Esophagus squamous epithelium (tissue), 5 donors: ENCODE data around the gene CSMD2. TPM values are rescaled to one million over a fixed set of nuclear protein-coding genes. Genes with fewer than 3 reads are reported as not detected.

Experiments used
- DNase-seq: peaks from one replicate; lab custom pipeline; 2025; lab: John Stamatoyannopoulos, UW
- H3K27ac ChIP-seq, 4 donors: fragments of 200-600 bp; sonication (generic); one replicate each; pipeline ENCODE4 v1.5.1; 2016 to 2019; ENCODE audit warnings: mild to moderate bottlenecking in 1 of 4
- H3K27me3 ChIP-seq, 4 donors: fragments of 200-600 bp; sonication (generic); 1 replicate in 3 of 4; 2 replicates in 1 of 4; pipeline versions ENCODE4 v1.5.1 to v1.6.0; 2017 to 2021; ENCODE audit warnings: antibody characterized with exemption in 1 of 4
- H3K36me3 ChIP-seq, 3 donors: fragments of 200-600 bp; sonication (generic); one replicate each; pipeline ENCODE4 v1.5.1; 2016 to 2019
- H3K4me1 ChIP-seq, 3 donors: fragments of 200-600 bp; sonication (generic); one replicate each; pipeline ENCODE4 v1.5.1; 2017 to 2019
- H3K4me3 ChIP-seq, 4 donors: fragments of 200-600 bp; sonication (generic); 1 replicate in 3 of 4; 2 replicates in 1 of 4; pipeline ENCODE4 v1.5.1; 2016 to 2019; ENCODE audit warnings: mild to moderate bottlenecking in 2 of 4, moderate library complexity in 1 of 4
- H3K9me3 ChIP-seq, 3 donors: fragments of 200-600 bp; sonication (generic); one replicate each; pipeline ENCODE4 v1.5.1; 2016 to 2019
- CTCF ChIP-seq, 6 experiments: fragments of 450-650 bp in 4 of 6; fragments of 200-600 bp in 2 of 6; sonication (generic) in 2 of 6; IDR thresholded peaks; one replicate each; pipeline ENCODE4 v1.5.1; 2016 to 2019; ENCODE audit warnings: antibody characterized with exemption in 6 of 6, mild to moderate bottlenecking in 4 of 6, moderate library complexity in 4 of 6
- POLR2A ChIP-seq, 4 donors: fragments of 450-650 bp; IDR thresholded peaks; one replicate each; pipeline ENCODE4 v1.6.1; 2017; ENCODE audit warnings: antibody characterized with exemption in 4 of 4, mild to moderate bottlenecking in 4 of 4, moderate library complexity in 3 of 4
- WGBS, 2 donors: methylation state at CpG; one replicate each; pipeline ENCODE4 v1.1.5; 2018; 5-methylcytosine and 5-hydroxymethylcytosine counted together
- intact Hi-C: fragments of 100-400 bp; cut with DNase I; formaldehyde crosslinking; loops from one replicate; pipeline ENCODE4 v1.15.0; 2022
- total RNA-seq, 4 donors: library from RNA; depleted of rRNA; stranded (reverse); fragments of >200 nt; gene quantifications; one replicate each; pipeline ENCODE4 v1.1.0, GENCODE V29; 2016
- donor health status: DM: yes; HTN: yes; CAD: no.

CSMD2 gene
- total RNA-seq, 4 donors from 2014 or later: under 0.01 to 0.13 TPM; not detected in 2

DNA sequence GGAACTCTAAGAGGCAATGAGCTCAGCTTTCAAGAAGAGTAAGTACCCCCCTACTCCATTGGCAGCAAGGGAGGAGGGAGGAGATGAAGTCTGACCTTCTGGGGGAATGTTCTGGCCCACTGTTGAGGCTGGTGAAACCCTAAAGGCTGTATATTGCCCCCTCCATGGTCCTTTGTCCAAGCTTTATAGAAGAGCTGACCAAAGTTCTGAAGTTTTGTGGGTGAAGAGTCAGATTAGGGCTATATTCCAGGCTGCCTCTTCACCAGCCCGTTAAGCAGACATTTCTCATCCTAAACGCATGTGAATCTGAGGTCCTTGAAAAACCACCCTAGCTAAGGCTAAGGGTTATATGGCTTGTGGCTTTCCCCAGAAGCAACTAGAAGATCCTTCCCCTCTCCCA lies 13.0 kb upstream of the CSMD2 start:
- H3K4me3 ChIP-seq: no peak overlapping the region
- no peak overlapping the region for H3K27ac ChIP-seq
- TF ChIP-seq POLR2A (IDR thresholded peaks at IDR 0.05): no peak
- TF ChIP-seq CTCF (IDR thresholded peaks at IDR 0.05): no peak
- H3K27me3 ChIP-seq: peaks cover 0 to 92% (median 9%) of the 10 kb centered on the region in 4 donors
- DNase-seq: no peak
- no peaks in the 10 kb centered on the region for H3K9me3 ChIP-seq
- intact Hi-C loops: no loop called here
- H3K4me1 ChIP-seq: peaks cover 0 to 10% (median 7%) of the 10 kb centered on the region in 3 donors
- no peaks in the 10 kb centered on the region for H3K36me3 ChIP-seq
- 41 to 52% methylated on average over 2 of the region's 2 CpGs for WGBS, 2 donors

DNA sequence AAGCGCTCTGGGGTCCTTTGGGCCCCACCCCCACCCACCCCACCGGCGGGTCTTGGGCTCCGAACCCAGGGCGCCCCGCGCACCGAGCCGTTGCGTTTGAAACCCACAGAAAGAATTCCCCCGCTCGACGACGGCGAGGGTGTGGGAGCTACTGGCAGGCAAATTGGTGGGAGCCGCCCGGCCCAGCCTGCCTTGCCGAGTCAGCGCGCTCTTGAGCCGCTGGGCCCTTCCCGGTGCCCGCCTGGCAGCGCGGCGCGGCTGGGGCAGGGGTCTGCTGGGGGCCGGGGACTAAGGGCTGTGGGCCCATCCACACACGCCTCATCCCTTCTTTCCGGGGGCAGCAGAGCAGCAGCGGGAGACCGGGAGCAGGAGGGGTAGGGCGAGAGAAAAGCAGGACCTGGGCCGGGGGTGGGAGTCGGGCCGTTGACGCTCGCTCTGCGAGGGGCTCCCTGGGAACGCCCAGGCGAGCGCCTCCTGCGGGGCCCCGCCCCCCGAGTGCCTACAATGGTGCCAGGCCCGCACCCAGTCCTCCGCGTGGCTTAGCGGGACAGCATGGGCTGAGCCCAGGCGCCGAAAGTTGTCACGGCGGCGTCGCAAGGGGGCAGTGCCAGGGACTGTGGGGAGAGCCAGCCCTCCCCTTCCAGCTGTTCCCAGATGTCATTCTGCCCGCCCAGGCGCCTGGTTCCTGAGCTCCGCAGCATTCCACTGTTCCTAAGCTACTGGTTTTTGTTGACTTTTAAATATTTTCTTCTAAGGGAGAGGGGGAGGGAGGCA lies 12.0 kb upstream of the CSMD2 start, which contains the start of gene C1orf94:
C1orf94 (plus strand) TSS at position 78 of the 774 bp plus-strand sequence. CDS start 883 bp downstream, outside the sequence.
- no peak for DNase-seq
- H3K4me3 ChIP-seq: peak within 1 kb of the TSS in 1 of 4 donors; percentile 18
- TF ChIP-seq POLR2A (IDR thresholded peaks at IDR 0.05) (no peak), CTCF (IDR thresholded peaks at IDR 0.05) (no peak)

DNA sequence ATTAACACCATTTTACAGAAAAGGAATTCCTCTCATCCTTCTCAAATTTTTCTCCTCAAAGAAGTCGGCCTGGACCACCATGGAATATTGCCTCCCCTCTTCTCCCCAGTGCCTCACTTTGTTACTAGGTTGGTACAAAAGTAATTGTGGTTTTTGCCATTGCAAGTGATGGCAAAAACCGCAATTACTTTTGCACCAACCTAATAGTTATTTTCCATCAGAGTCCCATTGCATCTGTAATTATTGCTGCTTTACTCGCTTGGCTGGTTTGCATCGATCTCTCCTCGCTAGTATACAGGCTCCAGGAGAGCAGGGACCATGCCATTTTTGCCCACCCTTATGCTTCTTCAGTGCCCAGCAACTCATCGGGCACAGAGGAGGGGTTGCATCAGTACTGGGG lies 10.7 kb upstream of the CSMD2 start:
- H3K27me3 ChIP-seq: peaks cover 0 to 92% (median 9%) of the 10 kb centered on the region in 4 donors
- H3K4me3 ChIP-seq: no peak overlapping the region
- no peaks in the 10 kb centered on the region for H3K36me3 ChIP-seq
- 74 to 78% methylated on average over 6 of the region's 6 CpGs for WGBS, 2 donors
- peaks cover 0 to 10% (median 7%) of the 10 kb centered on the region in 3 donors for H3K4me1 ChIP-seq
- H3K9me3 ChIP-seq: no peaks in the 10 kb centered on the region
- TF ChIP-seq CTCF (IDR thresholded peaks at IDR 0.05) (no peak), POLR2A (IDR thresholded peaks at IDR 0.05) (no peak)
- DNase-seq: no peak
- intact Hi-C loops: no loop called here
- H3K27ac ChIP-seq: no peak overlapping the region

More for the DNA sequence above, 12.0 kb upstream of the CSMD2 start, which contains the start of gene C1orf94:
- Histone ChIP-seq H3K27me3 (peaks cover 0 to 92% (median 9%) of the 10 kb centered on the region in 4 donors), H3K9me3 (no peaks in the 10 kb centered on the region), H3K36me3 (no peaks in the 10 kb centered on the region), H3K4me1 (peaks cover 0 to 10% (median 7%) of the 10 kb centered on the region in 3 donors), H3K27ac (no peak within 1 kb of the TSS)
- 13% methylated on average over 3 of the region's 58 CpGs; no CpG with 5 or more reads in 1 of the 2 donors for WGBS, 2 donors
- intact Hi-C loops: no loop called here

GRCh38 chr1:34167389-34167788 lies 2.4 kb upstream of the CSMD2 start:
- no peak overlapping the region for H3K4me3 ChIP-seq
- WGBS, 2 donors: 39% methylated on average over 7 to 11 of the region's 13 CpGs
- intact Hi-C loops: loop anchor here (10.0 kb wide), 1 partner anchor 533 kb away; no protein-coding TSS in a partner anchor
- peaks cover 11 to 97% (median 18%) of the 10 kb centered on the region in 4 donors for H3K27me3 ChIP-seq
- H3K9me3 ChIP-seq: no peaks in the 10 kb centered on the region
- H3K36me3 ChIP-seq: no peaks in the 10 kb centered on the region
- no peak for DNase-seq
- H3K27ac ChIP-seq: no peak overlapping the region
- peaks cover 30 to 46% (median 33%) of the 10 kb centered on the region in 3 donors for H3K4me1 ChIP-seq
- TF ChIP-seq POLR2A (IDR thresholded peaks at IDR 0.05) (no peak), CTCF (IDR thresholded peaks at IDR 0.05) (no peak)
